HEK293 (cell line): ENCODE data around the gene LGALS1.

Experiments used
- GLIS1 ChIP-seq: fragments of 450-650 bp; formaldehyde crosslinking; IDR thresholded peaks from 2 replicates; pipeline ENCODE4 v1.5.1; 2016; ENCODE audit warnings: missing biosample characterization, missing genetic modification characterization
- KLF9 ChIP-seq: fragments of 450-650 bp; formaldehyde crosslinking; IDR thresholded peaks from 2 replicates; pipeline ENCODE4 v1.5.1; 2016; ENCODE audit warnings: missing biosample characterization, missing genetic modification characterization, low read depth
- ZBTB8A ChIP-seq: fragments of 450-650 bp; formaldehyde crosslinking; IDR thresholded peaks from 2 replicates; pipeline ENCODE4 v1.5.1; 2016; ENCODE audit warnings: missing biosample characterization, missing genetic modification characterization
- ZNF10 ChIP-seq: fragments of 450-650 bp; formaldehyde crosslinking; IDR thresholded peaks from 2 replicates; pipeline ENCODE4 v1.5.1; 2017; ENCODE audit warnings: missing biosample characterization, missing genetic modification characterization
- ZNF184 ChIP-seq: fragments of 450-650 bp; IDR thresholded peaks from 2 replicates; pipeline ENCODE4 v1.5.1; 2018; ENCODE audit warnings: missing biosample characterization, mild to moderate bottlenecking, missing genetic modification characterization
- ZNF266 ChIP-seq: fragments of 450-650 bp; formaldehyde crosslinking; IDR thresholded peaks from 2 replicates; pipeline ENCODE4 v1.5.1; 2016; ENCODE audit warnings: missing biosample characterization, missing genetic modification characterization, low read depth
- ZNF350 ChIP-seq: fragments of 450-650 bp; formaldehyde crosslinking; IDR thresholded peaks from 2 replicates; pipeline ENCODE4 v1.5.0; 2017; ENCODE audit warnings: missing biosample characterization, mild to moderate bottlenecking, missing genetic modification characterization
- ZNF37A ChIP-seq: fragments of 450-650 bp; IDR thresholded peaks from 2 replicates; pipeline ENCODE4 v1.5.1; 2018; ENCODE audit warnings: missing biosample characterization, missing genetic modification characterization
- ZNF433 ChIP-seq: fragments of 450-650 bp; formaldehyde crosslinking; IDR thresholded peaks from 2 replicates; pipeline ENCODE4 v1.5.1; 2016; ENCODE audit warnings: missing biosample characterization, missing genetic modification characterization, low read depth
- ZNF629 ChIP-seq: fragments of 450-650 bp; formaldehyde crosslinking; IDR thresholded peaks from 2 replicates; pipeline ENCODE4 v1.5.1; 2017; ENCODE audit warnings: missing biosample characterization, missing genetic modification characterization
- ZNF707 ChIP-seq: fragments of 450-650 bp; formaldehyde crosslinking; IDR thresholded peaks from 2 replicates; pipeline ENCODE4 v1.5.1; 2016; ENCODE audit warnings: missing biosample characterization, missing genetic modification characterization
- ZNF830 ChIP-seq: fragments of 450-650 bp; IDR thresholded peaks from 2 replicates; pipeline ENCODE4 v1.5.0; 2018; ENCODE audit warnings: missing biosample characterization, missing genetic modification characterization, low read depth, mild to moderate bottlenecking, moderate library complexity
- ZXDB ChIP-seq: fragments of 450-650 bp; formaldehyde crosslinking; IDR thresholded peaks from 2 replicates; pipeline ENCODE4 v1.5.1; 2016; ENCODE audit warnings: missing biosample characterization, missing genetic modification characterization
- TF ChIP-seq, protein P1 (sequence below): fragments of 450-650 bp; formaldehyde crosslinking; IDR thresholded peaks from 2 replicates; pipeline ENCODE4 v1.5.1; 2017; ENCODE audit warnings: missing biosample characterization, missing genetic modification characterization
- TF ChIP-seq, protein P2 (sequence below): fragments of 450-650 bp; formaldehyde crosslinking; IDR thresholded peaks from 2 replicates; pipeline ENCODE4 v1.5.1; 2016; ENCODE audit warnings: missing biosample characterization, missing genetic modification characterization
- TF ChIP-seq, protein P3 (sequence below): fragments of 450-650 bp; formaldehyde crosslinking; IDR thresholded peaks from 2 replicates; pipeline ENCODE4 v1.5.1; 2016; ENCODE audit warnings: missing biosample characterization, missing genetic modification characterization
- TF ChIP-seq, protein P4 (sequence below): fragments of 450-650 bp; formaldehyde crosslinking; IDR thresholded peaks from 2 replicates; pipeline ENCODE4 v1.5.1; 2016; ENCODE audit warnings: missing biosample characterization, missing genetic modification characterization
- TF ChIP-seq, protein P5 (sequence below): fragments of 450-650 bp; formaldehyde crosslinking; IDR thresholded peaks from 2 replicates; pipeline ENCODE4 v1.5.1; 2017; ENCODE audit warnings: missing biosample characterization, missing genetic modification characterization
- TF ChIP-seq, protein P6 (sequence below): fragments of 450-650 bp; formaldehyde crosslinking; IDR thresholded peaks from 2 replicates; pipeline ENCODE4 v1.5.1; 2016; ENCODE audit warnings: missing biosample characterization, missing genetic modification characterization
- TF ChIP-seq, protein P7 (sequence below): fragments of 450-650 bp; formaldehyde crosslinking; IDR thresholded peaks from 2 replicates; pipeline ENCODE4 v1.5.1; 2016; ENCODE audit warnings: missing biosample characterization, missing genetic modification characterization, borderline replicate concordance

Gene LGALS1

DNA sequence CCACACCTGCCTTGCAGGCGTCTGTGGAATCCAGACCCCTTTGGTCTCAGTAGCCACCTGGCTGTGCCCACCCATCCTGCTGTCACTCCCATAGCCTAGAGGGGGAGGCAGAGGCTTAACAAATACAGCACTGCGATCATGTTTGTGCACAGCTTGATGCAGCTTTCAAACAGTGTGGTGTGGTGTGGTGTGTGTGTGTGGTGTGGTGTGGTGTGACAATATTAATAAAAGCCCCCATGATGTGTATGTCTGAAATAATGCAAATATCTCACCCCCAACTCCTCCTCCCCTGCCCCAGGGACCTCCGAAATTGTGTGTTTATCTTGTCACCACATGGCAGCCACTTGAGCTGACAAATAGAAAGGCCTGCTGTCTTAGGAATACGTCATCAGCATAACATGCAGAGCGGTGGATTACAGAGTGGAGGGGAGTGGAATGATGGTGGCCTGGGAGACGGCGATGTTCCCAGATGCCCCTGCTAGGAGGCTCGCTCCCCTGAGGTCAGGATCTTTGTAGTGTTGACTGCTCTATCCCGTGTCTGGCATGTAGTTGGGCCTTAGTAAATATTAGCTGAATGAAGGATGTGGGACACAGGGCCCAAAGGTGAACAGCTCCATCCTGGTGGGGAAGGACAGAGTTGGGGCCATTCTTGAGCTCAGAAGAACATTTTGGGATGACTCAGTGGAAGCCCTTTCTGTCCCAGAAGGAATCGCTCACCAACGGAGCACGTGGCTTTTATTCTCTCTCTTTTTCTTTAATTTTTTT, 14.1 kb upstream of the LGALS1 start (continued):
- TF ChIP-seq, protein P1, sequence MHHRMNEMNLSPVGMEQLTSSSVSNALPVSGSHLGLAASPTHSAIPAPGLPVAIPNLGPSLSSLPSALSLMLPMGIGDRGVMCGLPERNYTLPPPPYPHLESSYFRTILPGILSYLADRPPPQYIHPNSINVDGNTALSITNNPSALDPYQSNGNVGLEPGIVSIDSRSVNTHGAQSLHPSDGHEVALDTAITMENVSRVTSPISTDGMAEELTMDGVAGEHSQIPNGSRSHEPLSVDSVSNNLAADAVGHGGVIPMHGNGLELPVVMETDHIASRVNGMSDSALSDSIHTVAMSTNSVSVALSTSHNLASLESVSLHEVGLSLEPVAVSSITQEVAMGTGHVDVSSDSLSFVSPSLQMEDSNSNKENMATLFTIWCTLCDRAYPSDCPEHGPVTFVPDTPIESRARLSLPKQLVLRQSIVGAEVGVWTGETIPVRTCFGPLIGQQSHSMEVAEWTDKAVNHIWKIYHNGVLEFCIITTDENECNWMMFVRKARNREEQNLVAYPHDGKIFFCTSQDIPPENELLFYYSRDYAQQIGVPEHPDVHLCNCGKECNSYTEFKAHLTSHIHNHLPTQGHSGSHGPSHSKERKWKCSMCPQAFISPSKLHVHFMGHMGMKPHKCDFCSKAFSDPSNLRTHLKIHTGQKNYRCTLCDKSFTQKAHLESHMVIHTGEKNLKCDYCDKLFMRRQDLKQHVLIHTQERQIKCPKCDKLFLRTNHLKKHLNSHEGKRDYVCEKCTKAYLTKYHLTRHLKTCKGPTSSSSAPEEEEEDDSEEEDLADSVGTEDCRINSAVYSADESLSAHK (tag by site-specific recombination): 0 out of 2 replicates have a peak, but pooled peaks have one; percentile 28
- TF ChIP-seq, protein P2, sequence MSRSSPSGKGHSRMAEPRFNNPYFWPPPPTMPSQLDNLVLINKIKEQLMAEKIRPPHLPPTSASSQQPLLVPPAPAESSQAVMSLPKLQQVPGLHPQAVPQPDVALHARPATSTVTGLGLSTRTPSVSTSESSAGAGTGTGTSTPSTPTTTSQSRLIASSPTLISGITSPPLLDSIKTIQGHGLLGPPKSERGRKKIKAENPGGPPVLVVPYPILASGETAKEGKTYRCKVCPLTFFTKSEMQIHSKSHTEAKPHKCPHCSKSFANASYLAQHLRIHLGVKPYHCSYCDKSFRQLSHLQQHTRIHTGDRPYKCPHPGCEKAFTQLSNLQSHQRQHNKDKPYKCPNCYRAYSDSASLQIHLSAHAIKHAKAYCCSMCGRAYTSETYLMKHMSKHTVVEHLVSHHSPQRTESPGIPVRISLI (tag by site-specific recombination): peak; percentile 95
- no peak for TF ChIP-seq ZNF830
- peak; percentile 81 for TF ChIP-seq ZXDB
- no peak for TF ChIP-seq ZNF707
- TF ChIP-seq, protein P3, sequence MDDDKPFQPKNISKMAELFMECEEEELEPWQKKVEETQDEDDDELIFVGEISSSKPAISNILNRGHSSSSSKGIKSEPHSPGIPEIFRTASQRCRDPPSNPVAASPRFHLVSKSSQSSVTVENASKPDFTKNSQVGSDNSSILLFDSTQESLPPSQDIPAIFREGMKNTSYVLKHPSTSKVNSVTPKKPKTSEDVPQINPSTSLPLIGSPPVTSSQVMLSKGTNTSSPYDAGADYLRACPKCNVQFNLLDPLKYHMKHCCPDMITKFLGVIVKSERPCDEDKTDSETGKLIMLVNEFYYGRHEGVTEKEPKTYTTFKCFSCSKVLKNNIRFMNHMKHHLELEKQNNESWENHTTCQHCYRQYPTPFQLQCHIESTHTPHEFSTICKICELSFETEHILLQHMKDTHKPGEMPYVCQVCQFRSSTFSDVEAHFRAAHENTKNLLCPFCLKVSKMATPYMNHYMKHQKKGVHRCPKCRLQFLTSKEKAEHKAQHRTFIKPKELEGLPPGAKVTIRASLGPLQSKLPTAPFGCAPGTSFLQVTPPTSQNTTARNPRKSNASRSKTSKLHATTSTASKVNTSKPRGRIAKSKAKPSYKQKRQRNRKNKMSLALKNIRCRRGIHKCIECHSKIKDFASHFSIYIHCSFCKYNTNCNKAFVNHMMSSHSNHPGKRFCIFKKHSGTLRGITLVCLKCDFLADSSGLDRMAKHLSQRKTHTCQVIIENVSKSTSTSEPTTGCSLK: no peak
- TF ChIP-seq, protein P4, sequence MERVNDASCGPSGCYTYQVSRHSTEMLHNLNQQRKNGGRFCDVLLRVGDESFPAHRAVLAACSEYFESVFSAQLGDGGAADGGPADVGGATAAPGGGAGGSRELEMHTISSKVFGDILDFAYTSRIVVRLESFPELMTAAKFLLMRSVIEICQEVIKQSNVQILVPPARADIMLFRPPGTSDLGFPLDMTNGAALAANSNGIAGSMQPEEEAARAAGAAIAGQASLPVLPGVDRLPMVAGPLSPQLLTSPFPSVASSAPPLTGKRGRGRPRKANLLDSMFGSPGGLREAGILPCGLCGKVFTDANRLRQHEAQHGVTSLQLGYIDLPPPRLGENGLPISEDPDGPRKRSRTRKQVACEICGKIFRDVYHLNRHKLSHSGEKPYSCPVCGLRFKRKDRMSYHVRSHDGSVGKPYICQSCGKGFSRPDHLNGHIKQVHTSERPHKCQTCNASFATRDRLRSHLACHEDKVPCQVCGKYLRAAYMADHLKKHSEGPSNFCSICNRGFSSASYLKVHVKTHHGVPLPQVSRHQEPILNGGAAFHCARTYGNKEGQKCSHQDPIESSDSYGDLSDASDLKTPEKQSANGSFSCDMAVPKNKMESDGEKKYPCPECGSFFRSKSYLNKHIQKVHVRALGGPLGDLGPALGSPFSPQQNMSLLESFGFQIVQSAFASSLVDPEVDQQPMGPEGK (tag by site-specific recombination): peak; percentile 91
- TF ChIP-seq GLIS1 (tag by site-specific recombination): peak; percentile 71
- TF ChIP-seq ZNF433 (tag by site-specific recombination): no peak
- TF ChIP-seq ZNF266 (tag by site-specific recombination): no peak
- TF ChIP-seq, protein P5, sequence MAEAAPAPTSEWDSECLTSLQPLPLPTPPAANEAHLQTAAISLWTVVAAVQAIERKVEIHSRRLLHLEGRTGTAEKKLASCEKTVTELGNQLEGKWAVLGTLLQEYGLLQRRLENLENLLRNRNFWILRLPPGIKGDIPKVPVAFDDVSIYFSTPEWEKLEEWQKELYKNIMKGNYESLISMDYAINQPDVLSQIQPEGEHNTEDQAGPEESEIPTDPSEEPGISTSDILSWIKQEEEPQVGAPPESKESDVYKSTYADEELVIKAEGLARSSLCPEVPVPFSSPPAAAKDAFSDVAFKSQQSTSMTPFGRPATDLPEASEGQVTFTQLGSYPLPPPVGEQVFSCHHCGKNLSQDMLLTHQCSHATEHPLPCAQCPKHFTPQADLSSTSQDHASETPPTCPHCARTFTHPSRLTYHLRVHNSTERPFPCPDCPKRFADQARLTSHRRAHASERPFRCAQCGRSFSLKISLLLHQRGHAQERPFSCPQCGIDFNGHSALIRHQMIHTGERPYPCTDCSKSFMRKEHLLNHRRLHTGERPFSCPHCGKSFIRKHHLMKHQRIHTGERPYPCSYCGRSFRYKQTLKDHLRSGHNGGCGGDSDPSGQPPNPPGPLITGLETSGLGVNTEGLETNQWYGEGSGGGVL (tag by site-specific recombination): peak; percentile 48; the same call in 1 of the 2 replicates
- no peak for TF ChIP-seq ZNF37A (tag by site-specific recombination)
- TF ChIP-seq ZNF10 (tag by site-specific recombination): no peak
- TF ChIP-seq ZNF350 (tag by site-specific recombination): no peak
- no peak for TF ChIP-seq ZNF184 (tag by site-specific recombination)
- 0 out of 2 replicates have a peak, but pooled peaks have one; percentile 4 for TF ChIP-seq ZBTB8A (tag by site-specific recombination)
- 0 out of 2 replicates have a peak, but pooled peaks have one; percentile 35 for TF ChIP-seq KLF9 (tag by site-specific recombination)
- TF ChIP-seq, protein P6, sequence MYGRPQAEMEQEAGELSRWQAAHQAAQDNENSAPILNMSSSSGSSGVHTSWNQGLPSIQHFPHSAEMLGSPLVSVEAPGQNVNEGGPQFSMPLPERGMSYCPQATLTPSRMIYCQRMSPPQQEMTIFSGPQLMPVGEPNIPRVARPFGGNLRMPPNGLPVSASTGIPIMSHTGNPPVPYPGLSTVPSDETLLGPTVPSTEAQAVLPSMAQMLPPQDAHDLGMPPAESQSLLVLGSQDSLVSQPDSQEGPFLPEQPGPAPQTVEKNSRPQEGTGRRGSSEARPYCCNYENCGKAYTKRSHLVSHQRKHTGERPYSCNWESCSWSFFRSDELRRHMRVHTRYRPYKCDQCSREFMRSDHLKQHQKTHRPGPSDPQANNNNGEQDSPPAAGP (tag by site-specific recombination): peak; percentile 83
- TF ChIP-seq, protein P7, sequence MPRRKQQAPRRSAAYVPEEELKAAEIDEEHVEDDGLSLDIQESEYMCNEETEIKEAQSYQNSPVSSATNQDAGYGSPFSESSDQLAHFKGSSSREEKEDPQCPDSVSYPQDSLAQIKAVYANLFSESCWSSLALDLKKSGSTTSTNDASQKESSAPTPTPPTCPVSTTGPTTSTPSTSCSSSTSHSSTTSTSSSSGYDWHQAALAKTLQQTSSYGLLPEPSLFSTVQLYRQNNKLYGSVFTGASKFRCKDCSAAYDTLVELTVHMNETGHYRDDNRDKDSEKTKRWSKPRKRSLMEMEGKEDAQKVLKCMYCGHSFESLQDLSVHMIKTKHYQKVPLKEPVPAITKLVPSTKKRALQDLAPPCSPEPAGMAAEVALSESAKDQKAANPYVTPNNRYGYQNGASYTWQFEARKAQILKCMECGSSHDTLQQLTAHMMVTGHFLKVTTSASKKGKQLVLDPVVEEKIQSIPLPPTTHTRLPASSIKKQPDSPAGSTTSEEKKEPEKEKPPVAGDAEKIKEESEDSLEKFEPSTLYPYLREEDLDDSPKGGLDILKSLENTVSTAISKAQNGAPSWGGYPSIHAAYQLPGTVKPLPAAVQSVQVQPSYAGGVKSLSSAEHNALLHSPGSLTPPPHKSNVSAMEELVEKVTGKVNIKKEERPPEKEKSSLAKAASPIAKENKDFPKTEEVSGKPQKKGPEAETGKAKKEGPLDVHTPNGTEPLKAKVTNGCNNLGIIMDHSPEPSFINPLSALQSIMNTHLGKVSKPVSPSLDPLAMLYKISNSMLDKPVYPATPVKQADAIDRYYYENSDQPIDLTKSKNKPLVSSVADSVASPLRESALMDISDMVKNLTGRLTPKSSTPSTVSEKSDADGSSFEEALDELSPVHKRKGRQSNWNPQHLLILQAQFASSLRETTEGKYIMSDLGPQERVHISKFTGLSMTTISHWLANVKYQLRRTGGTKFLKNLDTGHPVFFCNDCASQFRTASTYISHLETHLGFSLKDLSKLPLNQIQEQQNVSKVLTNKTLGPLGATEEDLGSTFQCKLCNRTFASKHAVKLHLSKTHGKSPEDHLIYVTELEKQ (tag by site-specific recombination): no peak; the same call in 1 of the 2 replicates
- peak; percentile 96 for TF ChIP-seq ZNF629 (tag by site-specific recombination)
